ENCODE measurements around the gene BACH2.
"Not testable (repeated sequence)": the region's sequence is repeated elsewhere in the genome, so short reads cannot be mapped to it uniquely, and the experiment has no call there.

The BACH2 gene

GRCh38 chr6:89975991-89976693 lies 320.5 kb downstream of the BACH2 start:
- no peak for TF ChIP-seq CTCF (IDR thresholded peaks at IDR 0.05; ENCODE audit: insufficient read depth, low read depth, low read length, missing control alignments)
- no peak overlapping the region for H3K4me3 ChIP-seq (ENCODE audit: low read length)
- no peak for DNase-seq (ENCODE audit: low read depth)

GRCh38 chr6:89975366-89975765 lies 321.3 kb downstream of the BACH2 start:
- DNase-seq (ENCODE audit: low read depth) = no peak
- no peak overlapping the region for H3K4me3 ChIP-seq (ENCODE audit: low read length)
- TF ChIP-seq CTCF (IDR thresholded peaks at IDR 0.05; ENCODE audit: insufficient read depth, low read depth, low read length, missing control alignments) = no peak

- DNase-seq (ENCODE audit: low read depth) = no peak
- TF ChIP-seq CTCF (IDR thresholded peaks at IDR 0.05; ENCODE audit: insufficient read depth, low read depth, low read length, missing control alignments) = no peak
- H3K4me3 ChIP-seq (ENCODE audit: low read length) = no peak overlapping the region
These were observed 321.8 kb downstream of the BACH2 start for GRCh38 chr6:89974834-89975233.

GRCh38 chr6:89972025-89972381 lies 324.6 kb downstream of the BACH2 start:
- DNase-seq (ENCODE audit: low read depth) = no peak
- no peak for TF ChIP-seq CTCF (IDR thresholded peaks at IDR 0.05; ENCODE audit: insufficient read depth, low read depth, low read length, missing control alignments)
- no peak overlapping the region for H3K4me3 ChIP-seq (ENCODE audit: low read length)

- H3K4me3 ChIP-seq (ENCODE audit: low read length); DNase-seq (ENCODE audit: low read depth): not testable (repeated sequence)
These were observed 325.2 kb downstream of the BACH2 start for GRCh38 chr6:89971338-89972024.

DNA sequence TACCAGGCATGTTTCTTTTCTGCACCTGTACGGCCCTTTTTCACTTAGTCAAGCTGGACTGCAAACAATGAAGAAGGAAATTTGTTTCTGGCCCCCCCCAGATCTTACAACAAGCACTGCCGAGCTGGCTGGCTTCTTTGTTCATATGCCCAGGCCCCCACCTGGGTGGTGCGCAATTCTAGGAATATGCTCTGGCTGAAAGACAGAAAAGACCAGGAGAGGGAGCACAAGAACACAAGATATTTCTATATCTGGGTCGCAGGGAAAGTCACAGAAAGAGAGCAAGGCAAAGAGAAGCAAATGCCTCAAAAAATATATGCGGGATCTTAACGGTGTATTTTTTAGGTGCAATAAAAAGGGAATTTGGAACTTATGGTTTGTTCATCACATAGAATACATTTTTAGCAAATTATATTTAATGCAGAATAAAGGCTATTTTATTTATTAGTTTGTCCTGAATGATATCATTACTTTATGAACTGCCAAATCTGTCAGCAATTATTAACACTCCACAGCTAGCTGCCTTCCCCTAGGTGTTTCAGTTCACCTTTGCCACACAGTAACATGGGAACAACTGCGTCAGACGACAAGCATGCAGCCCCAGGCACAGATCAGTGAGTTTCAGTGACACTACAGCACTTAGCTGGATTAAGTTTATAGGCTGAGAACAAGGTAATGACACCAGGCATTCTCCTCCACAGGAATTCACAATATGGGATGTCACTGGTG lies 325.9 kb downstream of the BACH2 start:
- no peak overlapping the region for H3K4me3 ChIP-seq (ENCODE audit: low read length)
- DNase-seq (ENCODE audit: low read depth) = peak; percentile 67
- peak; percentile 62 for TF ChIP-seq CTCF (IDR thresholded peaks at IDR 0.05; ENCODE audit: insufficient read depth, low read depth, low read length, missing control alignments)

DNA sequence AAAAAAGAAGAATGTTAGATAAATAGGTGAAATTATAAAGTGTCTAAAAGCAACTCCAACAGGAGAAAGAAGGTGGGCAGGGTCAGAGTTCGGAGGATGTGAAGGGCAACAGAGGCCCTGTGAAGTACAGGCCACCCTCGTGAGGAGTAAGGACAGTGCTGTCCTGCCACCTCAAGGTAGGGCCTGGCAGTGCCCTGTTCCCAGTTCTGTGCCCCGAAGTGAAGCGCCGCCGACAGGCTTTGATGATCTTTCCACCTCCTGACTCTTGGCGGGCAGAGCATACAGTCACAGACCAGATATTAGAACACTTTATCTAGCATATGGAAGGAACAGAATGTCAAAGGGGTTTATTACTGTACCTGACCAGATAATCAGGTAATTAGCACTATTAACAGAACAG lies 326.6 kb downstream of the BACH2 start:
- no peak for TF ChIP-seq CTCF (IDR thresholded peaks at IDR 0.05; ENCODE audit: insufficient read depth, low read depth, low read length, missing control alignments)
- no peak for DNase-seq (ENCODE audit: low read depth)
- H3K4me3 ChIP-seq (ENCODE audit: low read length) = no peak overlapping the region
